ENCODE measurements around the gene NR5A1.

NR5A1 gene

GRCh38 chr9:124457079-124457886 lies 49.9 kb downstream of the NR5A1 start:
- no peak for DNase-seq

- DNase-seq = no peak
Observed at GRCh38 chr9:124456341-124457078, 50.7 kb downstream of the NR5A1 start.

- DNase-seq = no peak
Observed at GRCh38 chr9:124455820-124456219, 51.4 kb downstream of the NR5A1 start.

GRCh38 chr9:124454791-124455443 lies 52.3 kb downstream of the NR5A1 start:
- DNase-seq = no peak

- DNase-seq = no peak
Observed at GRCh38 chr9:124454296-124454695, 52.9 kb downstream of the NR5A1 start.

DNA sequence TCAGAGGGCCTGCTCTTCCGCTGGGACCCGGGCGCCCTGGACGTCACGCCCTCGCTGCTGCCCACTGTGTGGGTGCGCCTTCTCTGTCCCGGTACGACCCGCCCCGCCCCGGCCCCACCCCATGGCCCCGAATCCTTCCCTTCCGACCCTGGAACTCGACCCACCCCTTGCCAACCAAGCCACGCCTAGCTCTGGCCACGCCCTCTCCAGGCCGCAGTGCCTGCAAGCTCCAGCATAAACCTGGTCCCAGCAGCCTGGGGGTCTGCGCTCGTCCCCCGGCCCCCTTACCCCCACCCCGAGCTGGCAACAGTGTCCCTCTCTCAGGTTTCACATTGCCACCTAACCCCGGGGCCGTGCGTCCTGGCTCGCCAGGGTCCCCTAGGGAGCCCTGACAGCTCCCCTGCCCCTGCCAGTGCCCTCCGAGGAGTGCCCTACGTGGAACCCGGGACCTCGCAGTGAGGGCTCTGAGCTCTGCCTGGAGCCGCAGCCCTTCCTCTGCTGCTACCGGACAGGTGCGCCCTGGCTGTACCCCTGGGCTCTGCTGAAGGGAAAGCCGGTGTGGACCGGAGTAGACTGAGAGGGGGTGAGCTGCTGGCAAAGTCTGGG lies 53.5 kb downstream of the NR5A1 start:
- no peak for DNase-seq

DNA sequence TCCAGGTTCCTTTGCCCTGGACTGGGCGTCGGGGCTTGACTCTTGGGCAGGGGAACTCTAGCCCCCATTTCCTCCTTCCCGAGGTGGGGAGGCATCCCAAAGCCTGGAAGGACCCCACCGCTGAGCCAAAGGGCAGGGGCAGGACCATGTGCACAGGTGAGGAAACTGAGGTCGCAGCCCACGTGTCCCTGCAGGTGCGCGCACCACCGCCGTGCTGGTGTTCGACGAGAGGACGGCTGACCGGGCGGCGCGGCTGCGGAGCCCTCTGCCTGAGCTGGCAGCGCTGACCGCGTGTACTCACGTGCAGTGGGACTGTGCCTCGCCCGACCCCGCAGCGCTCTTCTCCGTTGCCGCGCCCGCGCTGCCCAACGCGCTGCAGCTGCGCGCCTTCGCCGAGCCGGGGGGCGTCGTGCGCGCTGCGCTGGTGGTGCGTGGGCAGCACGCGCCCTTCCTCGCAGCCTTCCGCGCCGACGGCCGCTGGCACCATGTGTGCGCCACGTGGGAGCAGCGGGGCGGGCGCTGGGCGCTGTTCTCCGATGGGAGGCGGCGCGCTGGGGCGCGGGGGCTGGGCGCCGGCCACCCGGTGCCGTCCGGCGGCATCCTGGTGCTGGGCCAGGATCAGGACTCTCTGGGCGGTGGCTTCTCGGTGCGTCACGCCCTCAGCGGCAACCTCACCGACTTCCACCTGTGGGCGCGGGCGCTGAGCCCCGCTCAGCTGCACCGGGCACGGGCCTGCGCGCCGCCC lies 54.2 kb downstream of the NR5A1 start:
- no peak for DNase-seq

DNA sequence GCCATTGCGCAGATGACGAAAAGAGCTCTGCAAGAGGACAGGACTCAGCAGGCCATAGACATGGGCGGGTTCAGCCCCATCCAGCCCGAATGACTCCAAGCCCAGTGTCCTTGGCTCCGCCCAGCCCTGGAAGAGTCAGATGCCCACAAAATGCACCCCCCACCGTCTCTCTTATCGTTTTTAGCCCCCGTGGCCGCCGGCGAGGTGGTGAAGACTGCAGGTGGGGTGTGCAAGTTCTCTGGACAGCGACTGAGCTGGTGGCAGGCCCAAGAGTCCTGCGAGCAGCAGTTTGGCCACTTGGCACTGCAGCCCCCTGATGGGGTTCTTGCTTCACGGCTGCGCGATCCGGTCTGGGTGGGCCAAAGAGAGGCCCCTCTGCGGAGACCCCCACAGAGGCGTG lies 54.9 kb downstream of the NR5A1 start:
- DNase-seq = no peak

DNA sequence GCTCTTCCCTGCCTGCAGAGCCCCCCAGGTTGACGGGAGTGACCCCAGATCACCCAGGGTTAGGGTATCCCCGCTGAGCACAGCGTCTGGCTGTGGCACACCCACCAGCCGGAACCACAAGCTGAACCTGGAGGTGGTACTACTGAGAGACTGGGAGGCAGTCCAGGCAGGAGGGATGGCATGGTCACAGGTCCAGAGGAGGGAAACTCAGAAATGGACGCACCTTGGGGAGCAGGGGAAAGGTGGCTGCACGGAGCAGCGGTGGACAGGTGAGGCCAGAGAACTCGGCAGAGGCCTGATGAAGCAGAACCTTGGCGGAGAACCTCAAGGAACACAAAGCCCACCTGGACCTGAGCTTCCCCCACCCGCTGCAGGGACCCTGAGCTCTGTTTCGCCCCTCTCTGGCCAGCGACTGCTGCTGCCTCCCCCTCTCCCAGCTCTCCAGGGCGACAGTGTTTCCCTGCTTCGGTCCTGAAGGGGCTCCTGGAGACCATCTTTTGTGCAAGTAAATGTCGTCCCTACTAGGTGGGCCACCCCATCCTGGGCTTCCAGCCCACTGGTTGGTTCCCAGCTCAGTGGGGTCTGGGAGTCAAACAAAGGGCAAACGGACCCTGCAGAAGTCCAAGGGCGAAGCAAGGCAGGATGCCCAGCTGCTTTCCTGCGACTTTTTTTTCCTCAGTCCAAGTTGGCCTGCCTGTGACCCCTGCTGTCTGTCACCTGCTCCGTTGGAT lies 56.1 kb downstream of the NR5A1 start:
- no peak for DNase-seq

GRCh38 chr9:124450241-124450924 lies 56.8 kb downstream of the NR5A1 start, which contains the start of gene ADGRD2:
TSS of gene ADGRD2 (plus strand) at chr9:124450451. CDS start at chr9:124451667, 1,216 bp downstream.
- peak; percentile 13 for DNase-seq

DNA sequence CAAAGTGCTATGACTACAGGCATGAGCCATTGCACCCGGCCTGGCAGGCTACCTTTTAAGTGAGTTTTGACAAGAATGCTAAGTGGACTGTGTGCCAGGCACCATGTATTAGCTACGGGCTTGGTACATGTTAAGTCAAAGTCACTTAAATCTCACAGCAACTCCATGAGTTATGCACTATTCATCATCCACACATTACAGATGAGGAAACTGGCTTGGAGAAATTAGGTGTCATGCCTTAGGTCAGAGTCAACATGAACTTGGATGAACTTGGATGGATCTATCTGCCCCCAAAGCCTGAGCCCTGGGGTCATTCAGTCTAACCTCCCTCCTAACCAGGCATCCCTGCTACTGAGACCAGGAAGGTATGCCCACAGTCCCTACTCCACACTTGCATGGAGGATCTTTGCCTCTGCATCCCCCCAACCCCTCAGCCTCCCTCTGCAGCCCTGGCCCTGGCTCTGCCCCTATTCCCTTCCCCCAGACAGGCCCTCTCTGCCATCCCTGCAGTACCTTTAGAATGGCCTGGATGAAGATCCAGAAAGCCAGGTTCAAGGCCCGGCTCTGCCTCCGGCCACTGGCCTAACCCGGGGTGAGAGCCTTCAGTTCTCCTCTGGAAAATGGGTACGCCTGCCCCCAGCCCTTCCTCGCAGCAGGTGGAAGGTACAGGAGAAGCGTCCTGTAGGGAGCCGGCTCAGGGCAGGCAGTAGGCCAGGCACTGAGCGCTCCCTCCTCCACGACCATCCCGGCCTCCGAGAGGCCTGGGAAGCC lies 57.6 kb downstream of the NR5A1 start:
- DNase-seq = no peak

- DNase-seq = no peak
Observed at GRCh38 chr9:124448019-124448418, 59.2 kb downstream of the NR5A1 start.

DNA sequence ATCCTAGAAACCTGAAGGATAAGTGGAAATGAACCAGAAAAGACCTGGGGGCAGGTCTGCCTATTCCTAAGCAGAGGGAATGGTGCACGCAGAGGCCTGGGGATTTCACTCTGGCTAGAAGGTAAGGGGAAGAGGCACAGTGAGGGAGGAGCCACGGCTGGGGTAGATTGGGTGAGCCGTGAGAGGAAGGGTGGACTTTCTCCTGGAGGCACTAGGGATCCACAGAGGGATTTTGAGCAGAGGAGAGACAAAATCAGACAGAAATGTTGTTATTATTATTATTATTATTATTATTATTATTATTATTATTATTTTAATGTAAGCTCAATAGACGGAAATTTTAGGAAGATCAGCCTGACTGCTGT lies 59.9 kb downstream of the NR5A1 start:
- DNase-seq = no peak

GRCh38 chr9:124444166-124444565 lies 63.0 kb downstream of the NR5A1 start:
- no peak for DNase-seq

DNA sequence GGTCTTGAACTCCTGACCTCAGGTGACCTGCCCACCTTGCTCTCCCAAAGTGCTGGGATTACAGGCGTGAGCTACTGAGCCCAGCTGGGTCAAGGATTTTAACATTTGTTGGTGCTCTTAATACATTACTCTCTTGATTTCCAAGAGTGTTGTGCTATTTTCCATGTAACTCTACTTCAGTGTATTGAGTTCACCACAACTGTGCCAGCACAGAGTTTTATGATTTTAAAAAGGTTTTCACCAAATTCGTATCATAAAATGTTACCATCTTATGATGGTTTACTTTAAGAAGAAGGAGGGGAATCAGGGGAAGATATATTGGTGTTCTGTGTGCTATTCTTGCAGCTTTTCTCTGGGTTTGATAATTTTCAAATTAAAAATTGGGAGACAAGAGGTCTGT lies 63.6 kb downstream of the NR5A1 start:
- DNase-seq = no peak

- DNase-seq = no peak
Observed at GRCh38 chr9:124442826-124443225, 64.4 kb downstream of the NR5A1 start.

- no peak for DNase-seq
Observed at GRCh38 chr9:124442379-124442778, 64.8 kb downstream of the NR5A1 start.

- DNase-seq = no peak
Observed at GRCh38 chr9:124441291-124441690, 65.9 kb downstream of the NR5A1 start.

GRCh38 chr9:124440786-124441185 lies 66.4 kb downstream of the NR5A1 start:
- DNase-seq = no peak

GRCh38 chr9:124439686-124440243 lies 67.4 kb downstream of the NR5A1 start:
- no peak for DNase-seq
